Measurements from ENCODE around the gene CLDN19. TPM values are rescaled to one million over a fixed set of nuclear protein-coding genes. Genes with fewer than 3 reads are reported as not detected.

Gene CLDN19
- total and polyA plus RNA-seq, 9 of the 15 experiments (the other 6 are each of a cell fraction or from before 2014, with no cell fraction given): not detected

DNA sequence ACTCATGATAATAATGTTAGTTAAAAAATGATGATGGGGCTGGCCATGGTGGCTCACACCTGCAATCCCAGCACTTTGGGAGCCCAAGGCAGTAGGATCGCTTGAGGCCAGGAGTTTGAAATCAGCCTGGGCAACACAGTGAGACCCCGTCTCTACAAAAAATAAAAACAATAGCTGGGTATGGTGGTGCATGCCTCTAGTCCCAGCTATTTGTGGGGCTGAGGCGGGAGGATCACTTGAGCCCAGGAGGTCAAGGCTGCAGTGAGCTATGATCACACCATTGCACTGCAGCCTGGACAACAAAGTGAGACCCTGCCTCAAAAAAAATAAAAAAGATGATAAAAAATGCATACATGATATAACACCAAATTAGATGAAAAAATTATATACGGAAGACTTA is 21.5 kb upstream of the CLDN19 start (continued):
- TF ChIP-seq CREB5 (CRISPR knock-in tag; IDR thresholded peaks at IDR 0.05): no peak

DNA sequence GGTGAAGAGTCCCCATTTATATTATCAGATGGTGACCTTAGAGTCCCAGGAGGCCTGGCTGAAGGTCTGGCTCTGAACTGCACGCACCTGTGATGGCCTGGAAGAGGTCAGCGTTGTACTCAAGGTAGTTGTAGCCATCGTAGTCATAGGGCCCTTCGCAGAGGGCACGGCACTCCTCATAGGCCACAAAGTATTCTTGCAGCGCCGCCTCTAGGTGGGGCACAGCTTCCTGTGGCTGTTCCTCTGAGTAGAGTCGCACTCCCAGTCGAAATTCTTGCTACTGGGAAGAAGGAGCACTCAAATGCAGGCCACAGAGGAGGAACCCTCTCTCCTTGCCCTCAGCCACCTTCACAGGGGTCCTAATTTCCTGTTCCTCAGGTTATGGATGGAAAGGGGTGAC is 19.1 kb upstream of the CLDN19 start:
- no TSS peak for BruUV-seq (replicated peaks)

More for the DNA sequence above, 19.1 kb upstream of the CLDN19 start:
- Histone ChIP-seq H3K36me3 (ENCODE audit: control insufficient read depth, insufficient read depth, low read length) (peaks cover 71% of the 10 kb centered on the region), H3K4me1 (replicated peaks in 1 of 2; ENCODE audit: control insufficient read depth in 2 of 2, insufficient read depth in 2 of 2, low read length in 2 of 2) (peaks cover 3 to 4% of the 10 kb centered on the region in 2 experiments; a peak in 4 of 5 replicates), H3K9me1 (ENCODE audit: control insufficient read depth, insufficient read depth, low read length) (peaks cover 4% of the 10 kb centered on the region), H3K4me3 (no peak overlapping the region), H3K4me2 (ENCODE audit: insufficient read depth, low read length) (no peak overlapping the region), H3K9me3 (replicated peaks; ENCODE audit: control insufficient read depth, insufficient read depth, low read depth, low read length) (no peaks in the 10 kb centered on the region), H3K9ac (ENCODE audit: insufficient read depth in 1 of 2, low read depth in 2 of 2, low read length in 2 of 2) (no peak overlapping the region), H2AFZ (ENCODE audit: low read depth, low read length) (no peak overlapping the region), H3K27me3 (ENCODE audit: control insufficient read depth in 2 of 2, insufficient read depth in 2 of 2, low read length in 2 of 2) (no peaks in the 10 kb centered on the region), H4K20me1 (replicated peaks; ENCODE audit: control insufficient read depth, insufficient read depth, low read length) (peaks cover 8% of the 10 kb centered on the region; the same call in 1 of the 2 replicates), H3K27ac (ENCODE audit: extremely low read depth, low read depth, low read length) (no peak overlapping the region), H3K79me2 (ENCODE audit: control insufficient read depth, insufficient read depth, low read length) (peaks cover 2% of the 10 kb centered on the region; the same call in 2 of the 3 replicates)
- ATAC-seq (no peak), DNase-seq (ENCODE audit: extremely low read depth in 1 of 4, low spot score in 3 of 4) (no peak), FAIRE-seq (no peak)
- TF ChIP-seq DMBX1 (CRISPR knock-in tag; IDR thresholded peaks at IDR 0.05; ENCODE audit: borderline replicate concordance) (no peak), ZBTB33 (CRISPR knock-in tag; IDR thresholded peaks at IDR 0.05) (peak; percentile 66; the same call in 1 of the 2 replicates)
- 87% methylated on average over 9 of the region's 9 CpGs for WGBS (ENCODE audit: insufficient coverage, low coverage, missing lambda C conversion rate)
- ChIA-PET POLR2A (interaction anchor here (0.9 to 2.8 kb wide), 4 partner anchors 9 to 77 kb away, joined by 3 to 15 read pairs (median 4); partner anchors contain the start of genes C1orf50, P3H1 and YBX1), CTCF (ENCODE audit: low intra/inter-chr PET ratio) (no interaction called here)
- intact Hi-C loops (cut with micrococcal nuclease) (no loop called here), in situ Hi-C loops (cut with MboI) (no loop called here)
